ENCODE measurements around the gene OSBPL10. TPM values are rescaled to one million over a fixed set of nuclear protein-coding genes. Genes with fewer than 3 reads are reported as not detected.

OSBPL10 gene
- total and polyA plus RNA-seq, 2 of the 4 experiments (the other 2 are of a cell fraction): 9.5 to 10.1 TPM

DNA sequence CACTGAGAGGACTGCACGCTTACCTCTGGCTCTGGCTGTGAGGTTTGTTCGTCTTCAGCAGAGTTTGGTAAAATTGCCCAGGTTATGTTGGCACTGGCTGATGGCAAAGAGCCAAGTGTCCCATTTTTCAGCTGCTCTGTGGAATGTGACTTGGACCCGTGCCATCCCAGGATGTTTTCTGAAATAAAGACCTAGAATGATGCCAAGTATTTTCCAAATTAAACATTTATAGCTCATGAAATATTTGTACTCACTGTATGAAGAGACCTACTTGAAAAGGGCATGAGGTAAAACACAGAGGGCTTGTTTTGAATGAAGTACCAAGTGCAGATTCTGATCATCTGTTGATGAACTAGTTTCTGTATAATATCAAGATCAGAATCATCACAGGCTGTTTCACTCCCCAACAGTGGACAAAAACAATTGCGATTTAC is 247.8 kb downstream of the OSBPL10 start:
- dilution Hi-C loops (cut with HindIII; ENCODE audit: low sequenced_read_pairs, unreplicated experiment) (no loop called here), intact Hi-C loops (cut with micrococcal nuclease) (no loop called here)
- no peak overlapping the region for H3K4me3 ChIP-seq (ENCODE audit: insufficient read depth, low read depth, low read length)

More for the DNA sequence above, 247.8 kb downstream of the OSBPL10 start:
- H2BK20ac ChIP-seq (ENCODE audit: low read depth, low read length): no peak overlapping the region
- H3K4ac ChIP-seq (ENCODE audit: low read depth, low read length): no peak overlapping the region
- no peak overlapping the region for H2AK9ac ChIP-seq (replicated peaks; ENCODE audit: low read depth, low read length, poor library complexity)
- ChIA-PET CTCF (interaction anchor here (0.5 kb wide), 1 partner anchor 172 kb away, joined by 3 read pairs; no protein-coding TSS in a partner anchor), POLR2A (ENCODE audit: unreplicated experiment) (no interaction called here)
- H2BK5ac ChIP-seq (ENCODE audit: low read depth, low read length, poor library complexity, severe bottlenecking): no peak overlapping the region
- H3K27ac ChIP-seq (ENCODE audit: insufficient read depth, low read length): no peak overlapping the region
- DNase-seq (no peak), ATAC-seq (ENCODE audit: low read depth) (no peak)
- H3K36me3 ChIP-seq (ENCODE audit: control insufficient read depth, insufficient read depth, low read length): no peaks in the 10 kb centered on the region
- no peak overlapping the region for H4K91ac ChIP-seq (ENCODE audit: insufficient read depth, low read depth, low read length)
- no peaks in the 10 kb centered on the region for H3K79me1 ChIP-seq (ENCODE audit: low read depth in 1 of 2, low read length in 2 of 2)
- H4K20me1 ChIP-seq (ENCODE audit: insufficient read depth, low read length): no peaks in the 10 kb centered on the region
- H3K23ac ChIP-seq (ENCODE audit: low read depth, low read length): no peak overlapping the region
- no peak overlapping the region for H2BK15ac ChIP-seq (ENCODE audit: low read depth, low read length)
- H3K9me1 ChIP-seq (ENCODE audit: insufficient read depth, low read length): no peaks in the 10 kb centered on the region
- no TSS peak for BruUV-seq (replicated peaks)
- no peaks in the 10 kb centered on the region for H3K9me3 ChIP-seq (ENCODE audit: control insufficient read depth, insufficient read depth, low read length)
- in situ Hi-C loops (cut with MboI; ENCODE audit: low sequenced_read_pairs): no loop called here
- no peak overlapping the region for H3K9ac ChIP-seq (ENCODE audit: low read depth, low read length)
- no peak overlapping the region for H2BK120ac ChIP-seq (ENCODE audit: low read depth, low read length)
- no peak overlapping the region for H3K14ac ChIP-seq (replicated peaks; ENCODE audit: low read depth, low read length)
- H3K27me3 ChIP-seq (ENCODE audit: control insufficient read depth, insufficient read depth, low read length): no peaks in the 10 kb centered on the region
- no peak for TF ChIP-seq SMC3 (IDR thresholded peaks at IDR 0.05; ENCODE audit: low read depth, low read length)
- TF ChIP-seq MXI1 (IDR thresholded peaks at IDR 0.05; ENCODE audit: borderline replicate concordance, low read depth, low read length): no peak
- TF ChIP-seq NFE2L2 (IDR thresholded peaks at IDR 0.05; ENCODE audit: low read depth, low read length): no peak
- TF ChIP-seq RFX5 (IDR thresholded peaks at IDR 0.05; ENCODE audit: low read depth, low read length): no peak
- no peak for TF ChIP-seq BHLHE40 (IDR thresholded peaks at IDR 0.05; ENCODE audit: low read depth, low read length)
- TF ChIP-seq RCOR1 (IDR thresholded peaks at IDR 0.05; ENCODE audit: insufficient replicate concordance, low read length): no peak
- TF ChIP-seq, protein P1, sequence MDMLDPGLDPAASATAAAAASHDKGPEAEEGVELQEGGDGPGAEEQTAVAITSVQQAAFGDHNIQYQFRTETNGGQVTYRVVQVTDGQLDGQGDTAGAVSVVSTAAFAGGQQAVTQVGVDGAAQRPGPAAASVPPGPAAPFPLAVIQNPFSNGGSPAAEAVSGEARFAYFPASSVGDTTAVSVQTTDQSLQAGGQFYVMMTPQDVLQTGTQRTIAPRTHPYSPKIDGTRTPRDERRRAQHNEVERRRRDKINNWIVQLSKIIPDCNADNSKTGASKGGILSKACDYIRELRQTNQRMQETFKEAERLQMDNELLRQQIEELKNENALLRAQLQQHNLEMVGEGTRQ (IDR thresholded peaks at IDR 0.05; ENCODE audit: low read depth, low read length): no peak
- no peak for TF ChIP-seq RAD21 (IDR thresholded peaks at IDR 0.05; ENCODE audit: low read length)
- TF ChIP-seq POLR2A (IDR thresholded peaks at IDR 0.05; ENCODE audit: low read depth, low read length): no peak
- TF ChIP-seq MAZ (IDR thresholded peaks at IDR 0.05; ENCODE audit: borderline replicate concordance, low read depth, low read length): no peak
- TF ChIP-seq CHD1 (IDR thresholded peaks at IDR 0.05; ENCODE audit: low read depth, low read length): no peak
- no peak for TF ChIP-seq FOS (IDR thresholded peaks at IDR 0.05; ENCODE audit: low read depth, low read length)
- TF ChIP-seq, protein P2, sequence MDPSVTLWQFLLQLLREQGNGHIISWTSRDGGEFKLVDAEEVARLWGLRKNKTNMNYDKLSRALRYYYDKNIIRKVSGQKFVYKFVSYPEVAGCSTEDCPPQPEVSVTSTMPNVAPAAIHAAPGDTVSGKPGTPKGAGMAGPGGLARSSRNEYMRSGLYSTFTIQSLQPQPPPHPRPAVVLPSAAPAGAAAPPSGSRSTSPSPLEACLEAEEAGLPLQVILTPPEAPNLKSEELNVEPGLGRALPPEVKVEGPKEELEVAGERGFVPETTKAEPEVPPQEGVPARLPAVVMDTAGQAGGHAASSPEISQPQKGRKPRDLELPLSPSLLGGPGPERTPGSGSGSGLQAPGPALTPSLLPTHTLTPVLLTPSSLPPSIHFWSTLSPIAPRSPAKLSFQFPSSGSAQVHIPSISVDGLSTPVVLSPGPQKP (IDR thresholded peaks at IDR 0.05; ENCODE audit: borderline replicate concordance, low read depth, low read length): no peak
- TF ChIP-seq MAFK (IDR thresholded peaks at IDR 0.05; ENCODE audit: low read depth, low read length): no peak
- no peak overlapping the region for H2AK5ac ChIP-seq (ENCODE audit: low read depth, low read length)
- 0 out of 2 replicates have a peak, but pooled peaks cover 2% of the 10 kb centered on the region for H3K4me1 ChIP-seq (ENCODE audit: control insufficient read depth, insufficient read depth, low read length)
- H4K5ac ChIP-seq (ENCODE audit: low read depth, low read length): no peak overlapping the region
- H3K56ac ChIP-seq (ENCODE audit: extremely low read depth, insufficient read depth, low read length): no peak overlapping the region
- WGBS, 2 experiments (ENCODE audit: extremely low coverage in 2 of 2, insufficient read length in 1 of 2): no CpG with 5 or more reads among the region's 4 CpGs
- no peak overlapping the region for H4K8ac ChIP-seq (ENCODE audit: low read depth in 2 of 2, low read length in 2 of 2)
- no peak overlapping the region for H3K4me2 ChIP-seq (ENCODE audit: low read depth, low read length)
- no peak overlapping the region for H3K18ac ChIP-seq (ENCODE audit: low read depth, low read length)
- H2AFZ ChIP-seq (replicated peaks; ENCODE audit: low read length, poor library complexity): no peak overlapping the region
